Measurements from ENCODE around the gene PNPLA1. TPM values are rescaled to one million over a fixed set of nuclear protein-coding genes. Genes with fewer than 3 reads are reported as not detected.

Gene PNPLA1
- total and polyA plus RNA-seq, 10 of the 15 experiments (the other 5 are each of a cell fraction or from before 2014, with no cell fraction given) = 0.04 TPM; not detected in 9

DNA sequence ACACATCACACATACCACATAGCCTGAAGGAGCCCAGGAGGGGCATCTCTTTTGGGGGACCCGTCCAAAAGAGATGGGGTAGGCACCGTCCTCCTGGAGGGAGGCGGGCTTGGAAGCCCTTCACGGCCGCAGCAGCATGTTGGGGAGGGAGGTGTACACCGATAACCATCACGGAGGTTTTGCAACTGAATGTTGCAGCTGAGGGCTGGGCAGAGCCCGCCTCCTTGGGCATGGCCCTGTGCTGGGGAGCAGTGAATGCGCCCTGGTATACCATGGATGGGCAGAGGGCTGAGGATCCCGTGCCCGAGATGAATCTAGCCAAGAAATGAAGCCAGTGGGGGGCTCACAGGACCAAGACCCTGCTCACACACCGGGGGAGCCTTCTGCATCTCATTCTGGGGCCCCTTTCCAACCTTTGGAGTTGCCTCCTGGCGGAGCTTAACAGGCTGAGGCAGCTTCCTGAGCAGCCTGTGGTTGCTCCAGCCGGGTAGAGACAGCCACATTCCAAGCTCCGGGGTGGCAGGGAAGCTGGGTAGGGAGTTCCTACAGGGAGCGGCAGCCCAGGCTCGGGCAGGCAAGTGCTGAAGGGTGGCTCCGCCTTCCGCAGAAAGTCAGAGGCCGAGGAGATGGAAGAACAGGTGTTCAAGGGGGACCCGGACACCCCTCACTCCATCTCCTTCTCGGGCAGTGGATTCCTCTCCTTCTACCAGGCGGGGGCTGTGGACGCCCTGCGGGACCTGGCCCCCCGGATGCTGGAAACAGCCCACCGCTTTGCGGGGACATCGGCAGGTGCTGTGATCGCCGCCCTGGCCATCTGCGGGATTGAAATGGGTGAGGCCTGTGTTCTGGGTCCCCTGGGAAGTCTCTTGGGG is at the start of gene PNPLA1 (continued):
- TF ChIP-seq, protein P1, sequence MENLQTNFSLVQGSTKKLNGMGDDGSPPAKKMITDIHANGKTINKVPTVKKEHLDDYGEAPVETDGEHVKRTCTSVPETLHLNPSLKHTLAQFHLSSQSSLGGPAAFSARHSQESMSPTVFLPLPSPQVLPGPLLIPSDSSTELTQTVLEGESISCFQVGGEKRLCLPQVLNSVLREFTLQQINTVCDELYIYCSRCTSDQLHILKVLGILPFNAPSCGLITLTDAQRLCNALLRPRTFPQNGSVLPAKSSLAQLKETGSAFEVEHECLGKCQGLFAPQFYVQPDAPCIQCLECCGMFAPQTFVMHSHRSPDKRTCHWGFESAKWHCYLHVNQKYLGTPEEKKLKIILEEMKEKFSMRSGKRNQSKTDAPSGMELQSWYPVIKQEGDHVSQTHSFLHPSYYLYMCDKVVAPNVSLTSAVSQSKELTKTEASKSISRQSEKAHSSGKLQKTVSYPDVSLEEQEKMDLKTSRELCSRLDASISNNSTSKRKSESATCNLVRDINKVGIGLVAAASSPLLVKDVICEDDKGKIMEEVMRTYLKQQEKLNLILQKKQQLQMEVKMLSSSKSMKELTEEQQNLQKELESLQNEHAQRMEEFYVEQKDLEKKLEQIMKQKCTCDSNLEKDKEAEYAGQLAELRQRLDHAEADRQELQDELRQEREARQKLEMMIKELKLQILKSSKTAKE (IDR thresholded peaks at IDR 0.05; ENCODE audit: low read depth, poor library complexity, severe bottlenecking) = no peak
- TF ChIP-seq JUND (IDR thresholded peaks at IDR 0.05; ENCODE audit: low read depth, low read length) = no peak
- no peak for TF ChIP-seq SMAD1 (IDR thresholded peaks at IDR 0.05; ENCODE audit: low read depth, partially characterized antibody)
- TF ChIP-seq, protein P2, sequence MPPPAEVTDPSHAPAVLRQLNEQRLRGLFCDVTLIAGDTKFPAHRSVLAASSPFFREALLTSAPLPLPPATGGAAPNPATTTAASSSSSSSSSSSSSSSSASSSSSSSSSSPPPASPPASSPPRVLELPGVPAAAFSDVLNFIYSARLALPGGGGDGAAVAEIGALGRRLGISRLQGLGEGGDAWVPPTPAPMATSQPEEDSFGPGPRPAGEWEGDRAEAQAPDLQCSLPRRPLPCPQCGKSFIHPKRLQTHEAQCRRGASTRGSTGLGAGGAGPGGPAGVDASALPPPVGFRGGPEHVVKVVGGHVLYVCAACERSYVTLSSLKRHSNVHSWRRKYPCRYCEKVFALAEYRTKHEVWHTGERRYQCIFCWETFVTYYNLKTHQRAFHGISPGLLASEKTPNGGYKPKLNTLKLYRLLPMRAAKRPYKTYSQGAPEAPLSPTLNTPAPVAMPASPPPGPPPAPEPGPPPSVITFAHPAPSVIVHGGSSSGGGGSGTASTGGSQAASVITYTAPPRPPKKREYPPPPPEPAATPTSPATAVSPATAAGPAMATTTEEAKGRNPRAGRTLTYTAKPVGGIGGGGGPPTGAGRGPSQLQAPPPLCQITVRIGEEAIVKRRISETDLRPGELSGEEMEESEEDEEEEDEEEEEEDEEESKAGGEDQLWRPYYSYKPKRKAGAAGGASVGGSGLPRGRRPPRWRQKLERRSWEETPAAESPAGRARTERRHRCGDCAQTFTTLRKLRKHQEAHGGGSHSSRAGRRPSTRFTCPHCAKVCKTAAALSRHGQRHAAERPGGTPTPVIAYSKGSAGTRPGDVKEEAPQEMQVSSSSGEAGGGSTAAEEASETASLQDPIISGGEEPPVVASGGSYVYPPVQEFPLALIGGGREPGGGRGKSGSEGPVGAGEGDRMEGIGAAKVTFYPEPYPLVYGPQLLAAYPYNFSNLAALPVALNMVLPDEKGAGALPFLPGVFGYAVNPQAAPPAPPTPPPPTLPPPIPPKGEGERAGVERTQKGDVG (CRISPR knock-in tag; IDR thresholded peaks at IDR 0.05) = no peak

DNA sequence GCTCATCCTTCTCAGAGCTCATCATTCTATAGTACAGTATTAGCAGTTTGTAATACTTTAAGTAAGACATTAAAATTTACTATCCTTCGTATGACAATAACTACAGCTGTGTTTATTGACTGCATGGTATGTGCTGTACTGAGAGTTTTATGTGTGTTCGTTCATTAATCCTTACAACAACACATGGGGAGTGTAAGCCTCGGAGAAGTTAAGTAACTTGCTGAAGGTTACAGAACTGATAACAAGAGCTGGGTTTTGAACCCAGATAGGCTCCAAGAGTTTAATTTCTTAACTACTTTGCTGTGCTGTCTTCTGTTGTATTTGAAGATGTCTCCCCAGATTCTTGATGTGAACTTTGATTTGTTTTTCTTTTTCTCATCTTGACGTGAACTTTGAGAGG is 49.6 kb upstream of the PNPLA1 start:
- ChIA-PET POLR2A (no interaction called here), SMC1A (ENCODE audit: uncharacterized antibody, unreplicated experiment) (no interaction called here)
- no peak for TF ChIP-seq NFYB (IDR thresholded peaks at IDR 0.05; ENCODE audit: insufficient read depth, low read depth, low read length)
- no peak for TF ChIP-seq BCL3 (IDR thresholded peaks at IDR 0.05; ENCODE audit: borderline replicate concordance, insufficient read depth, low read depth, low read length, poor library complexity, severe bottlenecking)
- no peak for TF ChIP-seq ATF2 (IDR thresholded peaks at IDR 0.05; ENCODE audit: low read length)
- no peak for TF ChIP-seq BMI1 (IDR thresholded peaks at IDR 0.05; ENCODE audit: borderline replicate concordance)
- TF ChIP-seq KLF5 (IDR thresholded peaks at IDR 0.05; ENCODE audit: partially characterized antibody) = no peak
- no peak for TF ChIP-seq PML (IDR thresholded peaks at IDR 0.05; ENCODE audit: low read length)
- no peak for TF ChIP-seq SP1 (IDR thresholded peaks at IDR 0.05; ENCODE audit: low read depth, low read length)
- TF ChIP-seq IRF4 (IDR thresholded peaks at IDR 0.05; ENCODE audit: low read depth, low read length) = no peak
- no peak for TF ChIP-seq TCF12 (IDR thresholded peaks at IDR 0.05; ENCODE audit: low read depth, low read length)

More for the DNA sequence above, 49.6 kb upstream of the PNPLA1 start:
- no peaks in the 10 kb centered on the region for H3K9me3 ChIP-seq (replicated peaks; ENCODE audit: control insufficient read depth, insufficient read depth, low read length)
- ATAC-seq (no peak), DNase-seq (ENCODE audit: low read depth, low spot score) (no peak), FAIRE-seq (no peak)
- no peaks in the 10 kb centered on the region for H4K20me1 ChIP-seq (ENCODE audit: control insufficient read depth, insufficient read depth)
- no peak overlapping the region for H3K4me2 ChIP-seq (ENCODE audit: control insufficient read depth, insufficient read depth)
- H3K27ac ChIP-seq (ENCODE audit: control insufficient read depth, insufficient read depth) = no peak overlapping the region
- peaks cover 15 to 24% of the 10 kb centered on the region in 2 experiments for H3K36me3 ChIP-seq (ENCODE audit: control insufficient read depth in 2 of 2, insufficient read depth in 2 of 2, low read length in 1 of 2)
- H3K4me1 ChIP-seq (ENCODE audit: control insufficient read depth, insufficient read depth, low read length) = no peaks in the 10 kb centered on the region
- intact Hi-C loops (cut with micrococcal nuclease; ENCODE audit: unreplicated experiment) (no loop called here), in situ Hi-C loops (cut with MboI) (no loop called here)
- no peak overlapping the region for H2AFZ ChIP-seq (ENCODE audit: control insufficient read depth, low read depth, low read length)
- no TSS peak for BruUV-seq (replicated peaks)
- no peaks in the 10 kb centered on the region for H3K79me2 ChIP-seq (ENCODE audit: control insufficient read depth, insufficient read depth, low read length)
- WGBS (ENCODE audit: insufficient coverage, insufficient replicate concordance, low lambda C conversion rate, missing lambda C conversion rate) = 100% methylated on average over 4 of the region's 4 CpGs
- ChIA-PET RAD21 (ENCODE audit: unreplicated experiment) (interaction anchor here (0.6 kb wide), 1 partner anchor 120 kb away, joined by 4 read pairs; no protein-coding TSS in a partner anchor), CTCF (no interaction called here)
- no peak overlapping the region for H3K9ac ChIP-seq (ENCODE audit: control insufficient read depth, insufficient read depth, low read length)
- H3K27me3 ChIP-seq (replicated peaks in 1 of 2; ENCODE audit: control insufficient read depth in 2 of 2, insufficient read depth in 2 of 2, low read length in 1 of 2) = no peaks in the 10 kb centered on the region
- H3K4me3 ChIP-seq = no peak overlapping the region
